ENCODE results near the gene MARVELD3. TPM values are rescaled to one million over a fixed set of nuclear protein-coding genes. Genes with fewer than 3 reads are reported as not detected.

The MARVELD3 gene
- total RNA-seq, 1 experiment from 2014 or later, result 51.7 TPM

GRCh38 chr16:71609066-71609465 is 16.9 kb upstream of the MARVELD3 start:
- Histone ChIP-seq H3K9me3 (no peaks in the 10 kb centered on the region), H3K4me3 (ENCODE audit: low read depth, low read length) (no peak overlapping the region), H3K4me1 (no peaks in the 10 kb centered on the region), H3K27me3 (replicated peaks; ENCODE audit: control insufficient read depth, insufficient read depth, low read length) (no peaks in the 10 kb centered on the region), H3K36me3 (ENCODE audit: control insufficient read depth, insufficient read depth, low read length) (no peaks in the 10 kb centered on the region)
- Mint-ChIP-seq H3K4me3 (ENCODE audit: unreplicated experiment) (no peak overlapping the region), H3K36me3 (ENCODE audit: insufficient read depth, unreplicated experiment) (peaks cover 4% of the 10 kb centered on the region), H3K27me3 (ENCODE audit: insufficient read depth, unreplicated experiment) (peaks cover 3% of the 10 kb centered on the region), H3K9me3 (ENCODE audit: unreplicated experiment) (no peaks in the 10 kb centered on the region), H3K4me1 (ENCODE audit: low read depth, unreplicated experiment) (no peaks in the 10 kb centered on the region), H3K27ac (ENCODE audit: unreplicated experiment) (no peak overlapping the region)
- no TSS peak for BruUV-seq (replicated peaks)
- POLR2A ChIA-PET, result interaction anchor here (0.6 kb wide), 1 partner anchor 64 kb away, joined by 4 read pairs; no protein-coding TSS in a partner anchor
- TF ChIP-seq CTCF (IDR thresholded peaks at IDR 0.05; ENCODE audit: insufficient read depth in 1 of 2, low read depth in 1 of 2, low read length in 1 of 2, severe bottlenecking in 1 of 2, unreplicated experiment in 1 of 2), result no peak
- no peak for DNase-seq
- CTCF ChIA-PET, result interaction anchor here (0.6 to 3.8 kb wide), 3 partner anchors 44 to 320 kb away, joined by 5 to 124 read pairs (median 5); partner anchors contain the start of gene CMTR2
- intact Hi-C loops (cut with micrococcal nuclease; ENCODE audit: unreplicated experiment), result no loop called here

GRCh38 chr16:71610447-71610846 is 15.5 kb upstream of the MARVELD3 start:
- Mint-ChIP-seq H3K4me3 (ENCODE audit: unreplicated experiment) (no peak overlapping the region), H3K36me3 (ENCODE audit: insufficient read depth, unreplicated experiment) (peaks cover 4% of the 10 kb centered on the region), H3K9me3 (ENCODE audit: unreplicated experiment) (no peaks in the 10 kb centered on the region), H3K27me3 (ENCODE audit: insufficient read depth, unreplicated experiment) (peaks cover 3% of the 10 kb centered on the region), H3K27ac (ENCODE audit: unreplicated experiment) (no peak overlapping the region), H3K4me1 (ENCODE audit: low read depth, unreplicated experiment) (no peaks in the 10 kb centered on the region)
- no TSS peak for BruUV-seq (replicated peaks)
- intact Hi-C loops (cut with micrococcal nuclease; ENCODE audit: unreplicated experiment), result no loop called here
- CTCF ChIA-PET, result interaction anchor here (0.7 to 3.8 kb wide), 13 partner anchors 15 to 351 kb away, joined by 3 to 124 read pairs (median 4); partner anchors contain the start of gene MARVELD3
- Histone ChIP-seq H3K9me3 (no peaks in the 10 kb centered on the region), H3K27me3 (replicated peaks; ENCODE audit: control insufficient read depth, insufficient read depth, low read length) (no peaks in the 10 kb centered on the region), H3K36me3 (ENCODE audit: control insufficient read depth, insufficient read depth, low read length) (no peaks in the 10 kb centered on the region), H3K4me3 (ENCODE audit: low read depth, low read length) (no peak overlapping the region), H3K4me1 (no peaks in the 10 kb centered on the region)
- DNase-seq, result no peak
- TF ChIP-seq CTCF (IDR thresholded peaks at IDR 0.05; ENCODE audit: insufficient read depth in 1 of 2, low read depth in 1 of 2, low read length in 1 of 2, severe bottlenecking in 1 of 2, unreplicated experiment in 1 of 2), result no peak
- POLR2A ChIA-PET, result interaction anchor here (0.5 to 1.9 kb wide), 3 partner anchors 15 to 674 kb away, joined by 4 to 14 read pairs (median 9); partner anchors contain the start of gene MARVELD3

DNA sequence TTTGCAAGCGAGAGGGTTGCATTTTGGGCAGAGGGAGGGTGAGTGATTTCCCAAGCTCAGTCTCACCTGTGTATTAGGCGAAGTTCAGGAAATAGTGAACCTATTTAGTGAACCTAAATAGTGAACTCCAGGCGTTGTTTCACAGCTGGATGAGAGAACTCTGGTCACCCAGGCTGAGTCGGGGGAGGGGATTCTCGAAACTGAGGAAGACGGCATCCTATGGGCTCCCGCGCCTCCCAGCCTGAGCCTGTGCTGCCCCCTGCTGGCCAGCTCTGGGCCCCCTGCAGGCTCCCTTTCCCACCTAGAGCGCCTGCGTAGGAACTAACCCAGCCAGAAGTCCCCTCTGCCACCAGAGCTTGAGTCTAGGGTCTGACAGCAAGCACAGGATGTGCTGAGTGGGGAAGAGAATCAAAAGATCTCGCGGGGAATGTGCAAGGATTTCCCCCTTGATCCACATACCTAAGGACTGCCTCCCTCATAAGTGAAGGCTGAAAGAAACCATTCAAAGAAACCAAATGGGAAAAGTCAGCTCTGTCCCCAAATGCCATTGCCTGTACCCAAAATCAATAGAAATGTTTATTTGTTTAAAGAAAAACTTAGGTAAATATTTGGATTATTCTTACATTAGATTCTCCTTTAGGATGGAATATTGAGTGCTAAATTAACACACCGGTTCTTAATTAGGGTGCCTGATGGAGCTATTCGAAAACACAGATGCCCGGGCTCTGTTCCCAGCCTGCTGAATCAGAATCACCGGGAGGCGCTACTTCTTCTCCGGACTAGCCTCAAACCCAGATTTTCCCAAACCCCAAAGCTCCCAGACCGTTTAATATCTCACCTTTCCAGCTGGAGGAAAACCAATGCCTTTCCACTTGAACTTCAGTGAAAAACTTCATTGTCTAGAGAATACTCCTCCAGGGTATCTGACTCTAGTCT is 14.8 kb upstream of the MARVELD3 start:
- BruUV-seq (replicated peaks), result no TSS peak
- no peaks in the 10 kb centered on the region for H3K9me3 ChIP-seq

More for the DNA sequence above, 14.8 kb upstream of the MARVELD3 start:
- ChIA-PET POLR2A (interaction anchor here (0.5 to 1.9 kb wide), 3 partner anchors 15 to 674 kb away, joined by 4 to 14 read pairs (median 9); partner anchors contain the start of gene MARVELD3), CTCF (interaction anchor here (0.7 to 3.8 kb wide), 19 partner anchors 15 to 350 kb away, joined by 3 to 124 read pairs (median 4); partner anchors contain the start of gene MARVELD3)
- H3K27ac Mint-ChIP-seq (ENCODE audit: unreplicated experiment), result no peak overlapping the region
- no peaks in the 10 kb centered on the region for H3K9me3 Mint-ChIP-seq (ENCODE audit: unreplicated experiment)
- peaks cover 4% of the 10 kb centered on the region for H3K36me3 Mint-ChIP-seq (ENCODE audit: insufficient read depth, unreplicated experiment)
- H3K27me3 Mint-ChIP-seq (ENCODE audit: insufficient read depth, unreplicated experiment), result peaks cover 3% of the 10 kb centered on the region
- H3K4me3 Mint-ChIP-seq (ENCODE audit: unreplicated experiment), result no peak overlapping the region
- no peaks in the 10 kb centered on the region for H3K4me1 ChIP-seq
- TF ChIP-seq CTCF (IDR thresholded peaks at IDR 0.05; ENCODE audit: insufficient read depth in 1 of 2, low read depth in 1 of 2, low read length in 1 of 2, severe bottlenecking in 1 of 2, unreplicated experiment in 1 of 2), result peak; percentile 99 to 100
- DNase-seq, result peak; percentile 86 to 94
- H3K36me3 ChIP-seq (ENCODE audit: control insufficient read depth, insufficient read depth, low read length), result no peaks in the 10 kb centered on the region
- no peak overlapping the region for H3K4me3 ChIP-seq (ENCODE audit: low read depth, low read length)
- H3K4me1 Mint-ChIP-seq (ENCODE audit: low read depth, unreplicated experiment), result no peaks in the 10 kb centered on the region
- no peaks in the 10 kb centered on the region for H3K27me3 ChIP-seq (replicated peaks; ENCODE audit: control insufficient read depth, insufficient read depth, low read length)
- intact Hi-C loops (cut with micrococcal nuclease; ENCODE audit: unreplicated experiment), result loop anchor here (1.0 kb wide), 5 partner anchors 34 to 199 kb away; no protein-coding TSS in a partner anchor

All from Caco-2 (cell line).